Naive thymus-derived CD4-positive, alpha-beta T cell (primary cell): ENCODE data around the gene ZNF468. TPM values are rescaled to one million over a fixed set of nuclear protein-coding genes. Genes with fewer than 3 reads are reported as not detected.
"Not testable (repeated sequence)": the region's sequence is repeated elsewhere in the genome, so short reads cannot be mapped to it uniquely, and the experiment has no call there.

Source experiments
- ATAC-seq: fragments of 150-1000 bp; cut with Tn5 transposase; 2 replicates; pipeline ENCODE4 v1.10.0; 2021; ENCODE audit warnings: mild to moderate bottlenecking, moderate library complexity
- CTCF ChIA-PET: fragments of 350-600 bp; sonication (Branson Sonifier 250); formaldehyde crosslinking; loops from one replicate; lab custom pipeline; 2021; ENCODE audit warnings: antibody characterized with exemption; lab: Charles Lee
- POLR2A ChIA-PET: fragments of 350-600 bp; sonication (Branson Sonifier 250); formaldehyde crosslinking; loops from one replicate; lab custom pipeline; 2021; ENCODE audit warnings: antibody characterized with exemption, inconsistent platforms; lab: Charles Lee
- DNase-seq, 9 donors: peaks; one replicate each; pipeline versions ENCODE4 v3.0.0 to v3.0.0-alpha.2; 2020 to 2022; ENCODE audit warnings: mixed read lengths in 1 of 9
- H3K27ac ChIP-seq: one replicate; pipeline ENCODE4 v1.7.0; 2013; ENCODE audit warnings: mild to moderate bottlenecking, low read depth, low read length, moderate library complexity
- H3K27me3 ChIP-seq, 2 donors: one replicate each; pipeline ENCODE4 v1.7.0; 2013; ENCODE audit warnings: low read length in 2 of 2, mild to moderate bottlenecking in 2 of 2, moderate library complexity in 2 of 2; ENCODE audit not compliant: control insufficient read depth in 2 of 2, insufficient read depth in 2 of 2
- H3K36me3 ChIP-seq, 3 experiments: 1 replicate in 2 of 3; 2 replicates in 1 of 3; pipeline ENCODE4 v1.7.0; 2013; ENCODE audit warnings: low read length in 3 of 3, mild to moderate bottlenecking in 3 of 3, moderate library complexity in 1 of 3; ENCODE audit not compliant: insufficient read depth in 3 of 3, control insufficient read depth in 2 of 3
- H3K4me1 ChIP-seq, 2 donors: one replicate each; pipeline ENCODE4 v1.7.0; 2013; ENCODE audit warnings: low read length in 2 of 2, mild to moderate bottlenecking in 2 of 2, moderate library complexity in 1 of 2; ENCODE audit not compliant: control insufficient read depth in 2 of 2, insufficient read depth in 2 of 2
- H3K4me3 ChIP-seq: 2 replicates; pipeline ENCODE4 v1.7.0; 2013; ENCODE audit warnings: mild to moderate bottlenecking, low read length
- H3K9me3 ChIP-seq, 3 experiments: 1 replicate in 2 of 3; 2 replicates in 1 of 3; pipeline ENCODE4 v1.7.0; 2013; ENCODE audit warnings: low read length in 3 of 3; ENCODE audit not compliant: control insufficient read depth in 2 of 3
- H3K27ac Mint-ChIP-seq, 9 donors: one replicate each; pipeline ENCODE4 v1.8.0; 2020 to 2022; ENCODE audit warnings: mixed read lengths in 9 of 9, mild to moderate bottlenecking in 8 of 9, moderate library complexity in 5 of 9, inconsistent platforms in 2 of 9
- H3K27me3 Mint-ChIP-seq, 5 donors: one replicate each; pipeline ENCODE4 v1.8.0; 2021 to 2022; ENCODE audit warnings: mixed read lengths in 5 of 5, mild to moderate bottlenecking in 1 of 5
- H3K36me3 Mint-ChIP-seq, 5 donors: one replicate each; pipeline ENCODE4 v1.8.0; 2020 to 2022; ENCODE audit warnings: mixed read lengths in 5 of 5, mild to moderate bottlenecking in 3 of 5, inconsistent platforms in 1 of 5
- H3K4me1 Mint-ChIP-seq, 7 donors: one replicate each; pipeline ENCODE4 v1.8.0; 2020 to 2022; ENCODE audit warnings: mixed read lengths in 7 of 7, mild to moderate bottlenecking in 3 of 7, inconsistent platforms in 1 of 7
- H3K4me3 Mint-ChIP-seq, 10 donors: one replicate each; pipeline ENCODE4 v1.8.0; 2020 to 2022; ENCODE audit warnings: mild to moderate bottlenecking in 10 of 10, mixed read lengths in 10 of 10, moderate library complexity in 6 of 10, inconsistent platforms in 2 of 10
- H3K9me3 Mint-ChIP-seq, 11 donors: one replicate each; pipeline ENCODE4 v1.8.0; 2020 to 2022; ENCODE audit warnings: mixed read lengths in 11 of 11, mild to moderate bottlenecking in 4 of 11, inconsistent platforms in 1 of 11, moderate library complexity in 1 of 11
- intact Hi-C, 2 donors: fragments of 100-400 bp; cut with micrococcal nuclease; formaldehyde crosslinking; loops; one replicate each; pipeline ENCODE4 v1.15.1; 2023
- polyA plus RNA-seq, 2 donors: library from polyadenylated mRNA; unstranded; fragments of 300-500 nt; fragmentation: Illumina TruSeq; gene quantifications; one replicate each; pipeline ENCODE4 v1.2.3, GENCODE V29; 2021
- total RNA-seq, 6 experiments: library from RNA in 5 of 6; stranded (reverse) in 5 of 6; gene quantifications; 1 replicate in 5 of 6; 2 replicates in 1 of 6; pipeline ENCODE4 v1.2.3 and lab custom pipeline; 2021 to 2026

ZNF468 gene
- total and polyA plus RNA-seq, 7 experiments from 2014 or later: 10.7 to 26.7 (median 21.7) TPM

DNA sequence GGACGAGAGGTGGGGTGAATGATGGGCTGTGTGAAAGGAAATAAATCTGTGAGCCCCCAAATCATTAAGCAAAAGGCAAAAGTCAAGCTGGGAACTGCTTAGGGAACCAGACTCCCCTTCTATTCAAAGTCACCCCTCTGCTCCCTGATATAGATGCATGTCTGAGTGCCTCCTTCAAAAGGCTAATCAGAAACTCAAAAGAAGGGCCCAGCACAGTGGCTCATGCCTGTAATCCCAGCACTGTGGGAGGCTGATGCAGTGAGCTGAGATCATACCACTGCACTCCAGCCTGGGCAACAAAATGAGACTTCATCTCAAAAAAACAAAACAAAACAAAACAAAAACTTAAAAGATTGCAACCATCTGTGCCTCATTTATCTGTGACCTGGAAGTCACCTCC is 23.1 kb downstream of the ZNF468 start:
- DNase-seq, H3K27ac Mint-ChIP-seq, H3K4me3 ChIP-seq, CTCF ChIA-PET, H3K27ac ChIP-seq, H3K27me3 Mint-ChIP-seq, H3K27me3 ChIP-seq, intact Hi-C loops, POLR2A ChIA-PET, H3K36me3 ChIP-seq, H3K4me3 Mint-ChIP-seq, H3K4me1 ChIP-seq, H3K4me1 Mint-ChIP-seq, ATAC-seq: not testable (repeated sequence)
- peaks cover 14 to 91% (median 65%) of the 10 kb centered on the region in 11 donors for H3K9me3 Mint-ChIP-seq
- H3K36me3 Mint-ChIP-seq: peaks cover 16 to 49% (median 32%) of the 10 kb centered on the region in 5 donors
- H3K9me3 ChIP-seq: peaks cover 0 to 56% (median 13%) of the 10 kb centered on the region in 3 experiments

DNA sequence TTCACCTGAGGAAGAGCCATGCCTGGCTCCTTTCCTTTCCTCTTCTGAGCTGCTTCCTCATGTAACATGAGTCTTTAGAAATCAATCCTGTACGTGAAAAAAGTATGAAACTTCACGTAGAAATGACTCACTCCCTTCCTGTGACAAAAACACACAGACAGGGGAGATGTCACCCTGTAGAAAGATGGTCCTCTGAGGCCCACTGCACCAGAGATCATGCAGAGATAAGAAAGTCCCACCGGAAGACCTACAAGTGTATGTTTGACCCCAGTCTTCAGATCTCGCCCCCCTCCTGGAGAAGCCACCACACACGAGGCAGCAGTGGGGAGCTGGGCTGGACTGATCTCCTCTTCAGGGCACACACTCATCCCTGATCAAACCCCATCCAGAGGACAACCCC is 23.9 kb downstream of the ZNF468 start:
- CTCF ChIA-PET, H3K4me3 Mint-ChIP-seq, H3K27ac Mint-ChIP-seq, DNase-seq, H3K4me3 ChIP-seq, H3K27me3 Mint-ChIP-seq, intact Hi-C loops, POLR2A ChIA-PET, H3K36me3 ChIP-seq, H3K4me1 Mint-ChIP-seq, H3K27ac ChIP-seq, H3K27me3 ChIP-seq, H3K4me1 ChIP-seq: not testable (repeated sequence)
- Mint-ChIP-seq H3K9me3 (peaks cover 14 to 86% (median 62%) of the 10 kb centered on the region in 11 donors), H3K36me3 (peaks cover 16 to 47% (median 30%) of the 10 kb centered on the region in 5 donors)
- ATAC-seq: peak; percentile 63
- peaks cover 0 to 49% (median 11%) of the 10 kb centered on the region in 3 experiments for H3K9me3 ChIP-seq

DNA sequence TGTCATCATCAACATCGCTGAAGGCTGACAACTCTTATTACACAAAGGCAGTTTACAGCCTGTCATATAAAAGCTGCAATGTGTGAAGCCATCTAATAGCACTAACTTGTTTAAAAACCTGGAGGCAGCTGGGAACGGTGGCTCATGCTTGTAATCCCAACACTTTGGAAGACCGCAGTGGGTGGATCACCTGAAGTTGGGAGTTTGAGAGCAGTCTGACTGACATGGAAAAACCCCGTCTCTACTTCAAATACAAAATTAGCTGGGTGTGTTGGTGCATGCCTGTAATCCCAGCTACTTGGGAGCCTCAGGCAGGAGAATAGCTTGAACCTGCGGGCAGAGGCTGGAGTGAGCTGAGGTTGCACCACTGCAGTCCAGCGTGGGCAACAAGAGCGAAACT is 27.6 kb downstream of the ZNF468 start:
- H3K4me3 ChIP-seq, DNase-seq, POLR2A ChIA-PET, CTCF ChIA-PET, H3K27ac ChIP-seq, intact Hi-C loops, H3K4me1 ChIP-seq, H3K4me1 Mint-ChIP-seq, H3K36me3 ChIP-seq, ATAC-seq, H3K27me3 Mint-ChIP-seq, H3K27ac Mint-ChIP-seq, H3K4me3 Mint-ChIP-seq, H3K27me3 ChIP-seq: not testable (repeated sequence)
- peaks cover 0 to 30% (median 8%) of the 10 kb centered on the region in 5 donors for H3K36me3 Mint-ChIP-seq
- peaks cover 6 to 86% (median 47%) of the 10 kb centered on the region in 11 donors for H3K9me3 Mint-ChIP-seq
- H3K9me3 ChIP-seq: peaks cover 0 to 20% (median 4%) of the 10 kb centered on the region in 3 experiments

DNA sequence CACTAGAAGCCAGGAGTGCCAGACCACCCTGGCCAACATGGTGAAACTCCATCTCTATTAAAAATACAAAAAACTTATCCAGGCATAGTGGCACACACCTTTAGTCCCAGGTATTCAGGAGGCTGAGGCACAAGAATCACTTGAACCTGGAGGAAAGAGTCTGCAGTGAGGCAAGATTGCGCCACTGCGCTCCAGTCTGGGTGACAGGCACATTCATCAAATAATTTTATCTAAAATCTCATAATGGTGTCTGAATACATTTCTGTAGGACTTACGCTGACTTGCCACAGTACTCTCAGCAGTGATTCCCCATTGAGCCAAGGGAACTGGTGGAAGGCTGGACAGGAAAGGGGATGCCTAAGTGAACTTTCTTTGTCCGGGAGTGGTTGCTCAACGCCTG is 31.7 kb downstream of the ZNF468 start:
- CTCF ChIA-PET: no interaction called here
- peaks cover 3 to 77% (median 26%) of the 10 kb centered on the region in 11 donors for H3K9me3 Mint-ChIP-seq
- no peak for ATAC-seq
- DNase-seq: no peak
- intact Hi-C loops: no loop called here
- H3K27ac ChIP-seq: no peak overlapping the region
- peaks cover 0 to 5% (median 0%) of the 10 kb centered on the region in 5 donors for H3K27me3 Mint-ChIP-seq
- no peaks in the 10 kb centered on the region for H3K27me3 ChIP-seq
- H3K36me3 Mint-ChIP-seq: peaks cover 2 to 19% (median 5%) of the 10 kb centered on the region in 5 donors
- H3K4me1 ChIP-seq: no peaks in the 10 kb centered on the region
- H3K4me3 ChIP-seq: no peak overlapping the region
- peaks cover 3 to 11% (median 6%) of the 10 kb centered on the region in 7 donors for H3K4me1 Mint-ChIP-seq
- H3K9me3 ChIP-seq: no peaks in the 10 kb centered on the region
- POLR2A ChIA-PET: no interaction called here
- H3K36me3 ChIP-seq: no peaks in the 10 kb centered on the region
- H3K27ac Mint-ChIP-seq: no peak overlapping the region
- H3K4me3 Mint-ChIP-seq: no peak overlapping the region

DNA sequence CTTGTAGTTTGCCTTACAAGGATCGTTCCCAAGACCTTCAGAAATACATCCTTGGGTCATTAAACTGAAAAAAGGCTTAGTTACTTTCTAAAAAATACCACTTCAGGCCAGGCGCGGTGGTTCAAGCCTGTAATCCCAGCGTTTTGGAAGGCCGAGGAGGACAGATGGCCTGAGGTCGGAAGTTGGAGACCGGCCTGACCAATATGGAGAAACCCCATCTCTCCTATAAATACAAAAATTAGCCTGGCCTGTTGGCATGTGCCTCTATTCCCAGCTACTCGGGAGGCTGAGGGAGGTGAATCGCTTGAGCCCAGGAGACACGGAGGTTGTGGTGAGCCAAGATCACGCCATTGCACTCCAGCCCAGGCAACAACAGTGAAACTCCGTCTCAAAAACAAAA is 33.7 kb downstream of the ZNF468 start:
- H3K27ac ChIP-seq: no peak overlapping the region
- no peaks in the 10 kb centered on the region for H3K27me3 ChIP-seq
- ChIA-PET CTCF (no interaction called here), POLR2A (no interaction called here)
- H3K4me1 ChIP-seq: no peaks in the 10 kb centered on the region
- Mint-ChIP-seq H3K4me1 (peaks cover 11 to 23% (median 15%) of the 10 kb centered on the region in 7 donors), H3K9me3 (peaks cover 0 to 76% (median 25%) of the 10 kb centered on the region in 11 donors), H3K27me3 (peaks cover 0 to 5% (median 0%) of the 10 kb centered on the region in 5 donors), H3K36me3 (peaks cover 6 to 20% (median 16%) of the 10 kb centered on the region in 5 donors), H3K27ac (no peak overlapping the region), H3K4me3 (no peak overlapping the region)
- ATAC-seq (no peak), DNase-seq (no peak)
- H3K9me3 ChIP-seq: no peaks in the 10 kb centered on the region
- no peak overlapping the region for H3K4me3 ChIP-seq
- no peaks in the 10 kb centered on the region for H3K36me3 ChIP-seq
- intact Hi-C loops: loop anchor here in 1 of 2 donors (5.0 kb wide), 1 partner anchor 41 kb away; no protein-coding TSS in a partner anchor

DNA sequence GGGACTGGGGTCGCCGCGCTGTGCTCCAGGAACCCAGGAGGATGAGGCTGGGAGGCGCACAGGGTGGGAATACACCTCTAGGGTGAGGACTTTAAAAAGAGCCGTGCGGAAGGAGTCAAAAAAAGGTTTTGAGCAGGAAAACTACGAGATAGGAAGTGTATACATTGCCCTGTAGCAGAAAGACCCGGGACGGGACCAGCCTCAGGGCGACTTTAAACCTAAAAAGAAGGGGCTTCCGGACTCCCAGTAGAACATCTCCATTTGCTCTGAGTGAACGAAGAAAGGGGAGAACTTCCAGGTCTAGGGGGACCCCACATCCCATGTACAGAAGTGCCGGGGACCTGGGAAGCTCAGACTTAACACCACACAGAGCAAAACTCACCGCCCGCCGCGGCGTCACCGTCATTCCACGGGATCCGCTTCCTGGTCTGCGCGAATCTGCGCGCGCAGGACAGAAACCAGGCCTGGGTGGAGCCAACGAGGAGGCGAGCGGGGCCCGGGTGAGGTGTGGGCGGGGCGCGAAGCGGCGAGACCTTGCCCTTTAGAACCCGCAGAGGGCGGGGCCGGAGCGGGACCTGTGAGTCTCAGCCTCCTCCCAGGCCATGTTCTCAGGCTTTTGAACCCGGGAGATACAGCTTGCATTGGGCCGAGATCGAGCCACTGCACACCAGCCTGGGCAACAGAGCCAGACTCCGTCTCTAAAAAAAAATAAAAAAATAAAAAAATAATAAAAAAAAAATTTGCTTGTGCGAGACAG is 36.0 kb downstream of the ZNF468 start, which contains the start of gene ZNF28:
TSS of gene ZNF28 (minus strand) at position 430 of the 757 bp plus-strand sequence. CDS start 3,675 bp downstream, outside the sequence.
- H3K27ac ChIP-seq: peak within 1 kb of the TSS; percentile 71
- H3K36me3 Mint-ChIP-seq: peaks cover 14 to 34% (median 31%) of the 10 kb centered on the region in 5 donors
- H3K4me3 ChIP-seq: peak within 1 kb of the TSS; percentile 71
- H3K27me3 Mint-ChIP-seq, H3K4me1 ChIP-seq, H3K27me3 ChIP-seq, CTCF ChIA-PET, H3K9me3 ChIP-seq: not testable (repeated sequence)
- H3K27ac Mint-ChIP-seq: peak within 1 kb of the TSS; percentile 63 to 90 (median 84)
- peak; percentile 100 for ATAC-seq
- peak within 1 kb of the TSS; percentile 79 to 97 (median 92) for H3K4me3 Mint-ChIP-seq
- POLR2A ChIA-PET: interaction anchor here (0.6 kb wide), 1 partner anchor 771 kb away, joined by 3 read pairs; no protein-coding TSS in a partner anchor
- intact Hi-C loops: loop anchor here in 1 of 2 donors (1.0 to 5.0 kb wide), 3 partner anchors 36 to 552 kb away; partner anchors contain the start of genes ZNF468 and ZNF766
- peaks cover 0 to 19% (median 4%) of the 10 kb centered on the region in 3 experiments for H3K36me3 ChIP-seq
- peak; percentile 29 to 70 (median 58) for DNase-seq
- H3K4me1 Mint-ChIP-seq: peaks cover 11 to 29% (median 17%) of the 10 kb centered on the region in 7 donors
- H3K9me3 Mint-ChIP-seq: peaks cover 0 to 74% (median 29%) of the 10 kb centered on the region in 11 donors
